HG03571 (cell line): Measurements from ENCODE around the gene TMPRSS3.

Experiments used
- ATAC-seq: cut with Tn5 transposase; IDR thresholded peaks from one replicate; pipeline ENCODE4 v1.9.1; 2021; ENCODE audit not compliant: unreplicated experiment

The TMPRSS3 gene

DNA sequence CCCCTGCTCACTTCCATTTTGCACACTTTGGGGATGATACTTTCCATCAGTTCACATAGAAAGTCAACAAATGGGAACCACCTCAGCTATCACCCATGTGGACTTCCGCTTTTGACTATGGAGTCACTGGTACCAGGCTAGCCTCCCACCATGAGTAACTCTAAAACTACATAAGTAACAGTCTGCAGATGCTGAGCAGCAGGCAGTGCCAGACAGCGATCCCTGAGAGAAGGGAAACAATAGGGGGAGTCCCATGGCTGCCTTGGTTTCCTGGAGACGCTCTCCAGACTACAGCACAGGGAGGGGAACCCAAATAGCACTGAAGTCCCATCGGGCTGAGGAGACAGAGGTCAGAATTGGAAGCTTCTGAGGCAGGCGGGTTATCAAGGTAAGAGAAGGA lies 42.2 kb downstream of the TMPRSS3 start:
- no peak for ATAC-seq

DNA sequence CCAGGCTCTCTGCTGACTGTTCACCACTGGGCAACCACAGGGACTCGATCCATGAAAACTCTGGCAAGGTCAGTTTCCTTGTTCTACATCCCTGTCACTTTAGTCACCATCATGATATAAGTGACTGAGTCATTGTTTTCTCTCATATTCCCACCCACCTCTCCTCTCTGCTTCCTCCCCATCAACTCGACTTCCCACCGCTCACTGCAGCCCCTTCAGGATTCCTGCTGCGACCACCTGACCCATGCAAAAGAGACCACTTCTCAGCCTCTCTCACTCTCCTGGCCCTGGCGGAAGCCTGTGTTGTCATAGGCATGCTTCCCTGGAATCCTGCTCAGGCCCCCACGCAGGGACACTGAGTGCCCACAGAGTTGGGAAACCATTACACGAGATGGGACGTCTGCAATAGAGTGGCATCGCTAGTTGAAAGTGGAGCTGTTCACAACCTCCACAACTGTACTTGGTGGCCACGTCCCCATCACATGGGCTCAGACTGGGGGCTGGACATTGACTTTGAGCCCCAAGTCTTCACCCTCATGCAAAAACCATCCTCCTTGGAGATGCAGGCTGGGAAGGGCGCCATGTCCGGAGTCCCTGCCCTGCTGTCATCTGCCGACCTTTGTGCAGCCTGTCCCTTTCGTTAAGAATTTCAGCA lies 43.3 kb downstream of the TMPRSS3 start:
- ATAC-seq: no peak

DNA sequence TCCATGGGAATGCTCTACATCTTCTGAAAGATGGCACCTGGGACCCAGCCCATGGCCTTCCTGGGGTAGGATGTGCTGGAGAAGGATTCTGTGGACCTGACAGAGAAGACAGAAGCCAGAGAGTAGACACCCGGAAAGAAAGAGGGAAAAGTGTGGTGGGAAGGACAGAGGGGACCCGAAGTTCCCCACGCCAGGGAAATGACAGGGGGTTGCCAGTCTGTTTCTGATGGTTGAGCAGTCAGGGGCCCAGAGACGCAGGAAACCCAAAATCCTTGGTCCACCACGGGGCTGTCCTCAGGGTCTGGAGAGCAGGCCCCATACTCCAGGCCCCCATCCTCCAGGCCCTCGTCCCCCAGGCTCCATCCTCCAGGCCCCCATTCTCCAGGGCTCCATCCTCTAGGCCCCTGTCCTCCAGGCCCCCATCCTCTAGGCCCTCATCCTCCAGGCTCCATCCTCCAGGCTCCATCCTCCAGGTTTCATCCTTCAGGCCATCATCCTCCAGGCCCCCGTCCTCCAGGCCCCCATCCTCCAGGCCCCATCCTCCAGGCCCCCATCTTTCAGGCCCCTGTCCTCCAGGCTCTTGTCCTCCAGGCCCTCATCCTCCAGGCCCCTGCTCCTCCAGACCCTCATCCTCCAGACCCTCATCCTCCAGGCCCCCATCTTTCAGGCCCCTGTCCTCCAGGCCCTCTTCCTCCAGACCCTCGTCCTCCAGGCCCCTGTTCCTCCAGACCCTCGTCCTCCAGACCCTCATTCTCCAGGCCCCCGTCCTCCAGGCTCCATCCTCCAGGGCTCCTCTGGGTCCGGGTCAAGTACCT lies 44.0 kb downstream of the TMPRSS3 start:
- no peak for ATAC-seq

DNA sequence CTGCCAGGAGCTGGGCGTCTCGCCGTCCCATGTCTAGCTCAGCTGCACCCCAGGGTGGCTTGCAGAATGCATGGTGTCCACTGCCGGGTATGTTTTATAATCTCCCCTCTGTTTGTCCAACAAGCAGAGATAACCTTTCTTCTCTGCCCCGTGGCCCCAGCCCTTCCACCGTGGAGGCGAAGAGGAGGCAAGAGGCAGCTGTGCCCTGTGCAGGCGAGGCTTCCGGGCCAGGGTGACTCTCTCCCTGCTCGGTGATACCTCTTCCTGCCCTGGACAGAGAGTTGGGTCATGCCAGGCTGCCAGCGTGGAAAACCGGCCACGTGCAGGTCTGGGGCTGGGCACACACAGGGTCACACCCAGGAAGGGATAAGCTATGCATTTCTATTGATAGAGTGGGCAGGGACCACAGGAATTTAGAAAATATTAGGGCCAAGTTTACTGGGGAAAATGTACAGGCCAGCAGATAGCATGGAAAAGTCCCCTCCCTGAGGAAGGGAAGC lies 44.9 kb downstream of the TMPRSS3 start, which contains the start of gene TFF2:
Gene TFF2 (minus strand): TSS at position 68 of the 500 bp plus-strand sequence. CDS start 37 bp downstream, at position 31.
- ATAC-seq: no peak

DNA sequence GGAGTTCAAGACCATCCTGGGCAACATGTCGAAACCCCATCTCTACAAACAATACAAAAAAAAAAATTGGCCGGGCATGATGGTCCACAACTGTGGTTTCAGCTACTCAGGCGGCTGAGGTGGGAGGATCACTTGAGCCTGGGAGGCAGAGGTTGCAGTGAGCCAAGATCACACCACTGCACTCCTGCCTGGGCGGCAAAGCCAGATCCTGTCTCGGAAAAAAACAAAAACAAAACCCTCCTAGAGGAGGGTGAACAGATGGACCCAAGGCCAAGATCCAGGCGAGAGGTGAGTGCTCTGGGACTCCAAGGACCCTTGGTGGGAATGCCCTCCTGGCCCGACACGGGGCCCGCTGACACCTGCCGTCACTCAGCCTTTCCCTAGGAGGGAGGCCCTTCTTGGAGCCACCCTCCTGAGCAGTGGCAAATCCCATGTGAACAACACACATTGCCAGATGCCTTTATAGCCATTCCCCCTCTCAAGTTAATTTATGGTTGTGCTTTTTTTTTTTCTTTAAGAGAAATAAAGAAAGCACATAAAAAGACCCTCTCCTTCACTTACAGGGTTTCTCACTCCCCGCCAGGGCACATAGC lies 45.4 kb downstream of the TMPRSS3 start:
- ATAC-seq: no peak

DNA sequence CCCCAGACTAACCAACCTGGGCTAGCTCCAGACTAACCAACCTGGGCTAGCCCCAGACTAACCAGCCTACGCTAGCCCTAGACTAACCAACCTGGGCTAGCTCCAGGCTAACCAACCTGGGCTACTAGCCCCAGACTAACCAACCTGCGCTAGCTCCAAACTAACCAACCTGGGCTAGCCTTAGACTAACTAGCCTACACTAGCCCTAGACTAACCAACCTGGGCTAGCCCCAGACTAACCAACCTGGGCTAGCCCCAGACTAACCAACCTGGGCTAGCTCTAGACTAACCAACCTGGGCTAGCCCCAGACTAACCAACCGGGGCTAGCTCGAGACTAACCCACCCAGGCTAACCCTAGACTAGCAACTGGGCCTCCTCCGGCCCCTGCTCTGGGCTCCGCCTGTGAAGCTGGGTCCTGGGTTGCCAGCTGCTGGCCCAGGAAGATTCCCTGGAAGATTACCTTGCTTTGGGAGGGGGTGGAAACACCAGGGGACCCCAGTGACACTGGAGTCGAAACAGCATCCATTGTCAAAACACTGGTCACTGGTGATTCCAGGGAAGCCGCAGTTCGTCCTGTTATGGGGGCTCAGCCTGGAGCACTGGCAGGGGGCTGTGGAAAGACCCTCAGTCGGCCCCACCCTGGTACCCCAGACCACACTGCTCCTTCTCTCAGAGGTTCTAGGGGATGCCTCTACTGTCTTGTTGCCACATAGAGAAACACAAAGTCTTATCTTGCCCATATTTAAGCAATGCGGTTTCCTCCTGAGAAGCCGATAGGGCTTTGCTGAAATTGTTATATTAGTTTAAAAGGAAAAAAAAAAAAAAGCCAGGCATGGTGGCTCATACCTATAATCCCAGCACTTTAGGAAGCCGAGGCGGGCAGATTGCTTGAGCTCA lies 46.2 kb downstream of the TMPRSS3 start:
- ATAC-seq: no peak

DNA sequence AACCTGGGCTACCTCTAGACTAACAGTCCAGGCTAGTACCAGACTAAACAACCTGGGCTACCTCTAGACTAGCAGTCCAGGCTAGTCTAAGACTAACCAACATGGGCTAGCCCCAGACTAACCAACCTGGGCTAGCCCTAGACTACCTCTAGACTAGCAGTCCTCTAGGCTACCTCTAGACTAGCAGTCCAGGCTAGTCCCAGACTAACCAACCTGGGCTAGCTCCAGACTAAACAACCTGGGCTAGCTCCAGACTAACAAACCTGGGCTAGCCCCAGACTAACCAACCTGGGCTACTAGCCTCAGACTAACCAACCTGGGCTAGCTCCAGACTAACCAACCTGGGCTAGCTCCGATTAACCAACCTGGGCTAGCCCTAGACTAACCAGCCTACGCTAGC lies 47.1 kb downstream of the TMPRSS3 start:
- ATAC-seq: no peak

DNA sequence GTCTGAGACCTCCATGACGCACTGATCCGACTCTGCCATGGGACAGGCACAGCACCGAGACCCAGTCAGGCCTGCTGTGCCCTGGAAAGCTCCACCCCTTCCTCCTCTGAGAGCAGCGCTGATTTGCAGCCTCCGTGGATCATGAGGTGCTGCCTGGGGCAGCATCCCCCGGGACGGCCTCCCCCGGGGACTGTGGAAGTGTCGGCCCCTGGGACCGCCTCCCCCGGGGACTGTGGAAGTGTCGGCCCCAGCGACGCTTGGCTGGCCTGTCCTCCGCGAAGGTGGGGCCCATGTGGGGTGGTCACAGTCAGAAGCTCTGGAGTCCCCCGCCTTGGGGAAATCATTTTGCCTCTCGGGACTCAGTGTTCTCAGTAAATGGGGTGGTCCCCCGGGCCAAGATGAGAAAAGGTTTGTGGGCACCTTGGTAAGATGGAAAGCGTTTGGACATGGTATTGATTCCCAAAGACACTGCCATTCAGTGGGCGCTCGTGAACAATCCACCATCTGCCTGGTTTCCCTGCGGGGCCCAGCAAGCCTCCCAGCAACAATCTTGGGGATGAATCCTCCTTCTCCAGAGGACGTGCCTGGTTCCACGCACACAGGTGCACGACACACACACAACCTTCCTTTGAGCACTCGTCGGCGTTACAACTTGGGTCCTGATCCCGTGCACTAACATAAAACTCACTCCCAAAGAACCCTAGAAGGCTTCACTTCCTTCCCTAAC lies 48.1 kb downstream of the TMPRSS3 start:
- no peak for ATAC-seq

DNA sequence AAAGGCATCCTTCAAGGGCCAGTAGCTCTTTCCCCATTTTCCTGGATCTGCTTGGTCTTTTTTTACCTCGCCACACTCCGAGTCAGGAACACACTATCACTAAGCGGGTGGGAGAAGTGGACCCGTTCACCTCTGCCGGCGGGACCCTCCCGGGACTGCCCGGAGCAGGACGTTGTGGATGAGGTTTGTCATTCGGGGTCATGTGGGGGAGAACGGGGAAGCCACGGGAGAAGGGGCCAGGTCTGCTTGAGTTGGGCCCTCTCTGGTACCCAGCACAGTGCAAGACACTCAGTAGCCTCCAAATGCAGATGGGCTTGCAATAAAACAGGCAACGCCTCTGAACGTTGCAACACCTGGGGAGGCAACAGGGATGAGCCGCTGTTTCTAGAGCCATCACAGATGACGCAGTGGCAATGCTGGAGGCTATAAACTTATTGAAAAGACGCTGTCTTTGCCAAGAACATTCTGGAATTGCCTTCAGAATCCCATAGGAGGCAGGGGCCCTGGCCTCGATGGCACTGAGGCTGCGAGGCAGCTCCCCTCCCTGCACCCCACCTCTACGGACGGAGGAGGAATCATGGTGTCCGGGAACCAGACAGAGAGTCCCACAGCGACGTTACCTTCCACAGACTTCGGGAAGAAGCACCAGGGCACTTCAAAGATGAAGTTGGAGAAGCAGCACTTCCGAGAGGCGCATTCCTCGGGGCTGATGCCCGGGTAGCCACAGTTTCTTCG lies 48.8 kb downstream of the TMPRSS3 start:
- no peak for ATAC-seq

DNA sequence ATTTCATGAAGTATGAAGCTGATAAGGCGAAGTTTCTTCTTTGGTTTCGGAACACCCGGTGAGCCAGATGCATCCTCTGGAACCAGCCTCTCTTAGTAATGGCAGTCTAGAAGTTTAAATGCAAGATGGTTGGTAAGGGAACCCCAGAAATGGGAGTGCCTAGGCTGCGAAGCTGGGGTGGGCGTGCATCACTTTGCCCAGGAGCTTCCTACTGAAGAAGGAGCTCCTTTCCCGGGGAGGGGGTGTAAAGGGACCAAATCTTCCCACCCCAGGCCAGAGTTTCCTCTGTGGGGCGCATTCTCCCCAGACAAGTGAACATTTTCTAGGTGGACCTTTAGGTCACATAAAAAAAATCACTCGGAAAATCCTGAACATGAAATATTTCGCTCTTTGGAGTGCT lies 49.4 kb downstream of the TMPRSS3 start:
- no peak for ATAC-seq

DNA sequence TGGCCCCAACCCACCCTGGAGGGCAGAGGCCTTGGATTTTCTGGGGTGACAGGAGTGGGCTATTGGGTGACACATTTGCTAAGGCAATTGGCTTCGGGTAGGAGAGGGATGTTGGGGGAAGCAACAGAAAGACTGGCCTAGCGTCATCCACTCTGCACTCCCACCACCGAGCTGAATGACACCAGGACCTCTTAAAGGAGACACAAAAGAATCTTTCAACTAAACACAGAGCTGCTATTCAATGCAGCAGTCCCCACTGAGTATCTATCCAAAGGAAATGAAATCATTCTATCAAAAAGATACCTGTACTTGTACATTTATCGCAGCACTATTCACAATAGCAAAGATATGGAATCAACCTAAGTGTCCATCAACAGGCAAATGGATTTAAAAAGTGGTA lies 51.2 kb downstream of the TMPRSS3 start:
- ATAC-seq: no peak

DNA sequence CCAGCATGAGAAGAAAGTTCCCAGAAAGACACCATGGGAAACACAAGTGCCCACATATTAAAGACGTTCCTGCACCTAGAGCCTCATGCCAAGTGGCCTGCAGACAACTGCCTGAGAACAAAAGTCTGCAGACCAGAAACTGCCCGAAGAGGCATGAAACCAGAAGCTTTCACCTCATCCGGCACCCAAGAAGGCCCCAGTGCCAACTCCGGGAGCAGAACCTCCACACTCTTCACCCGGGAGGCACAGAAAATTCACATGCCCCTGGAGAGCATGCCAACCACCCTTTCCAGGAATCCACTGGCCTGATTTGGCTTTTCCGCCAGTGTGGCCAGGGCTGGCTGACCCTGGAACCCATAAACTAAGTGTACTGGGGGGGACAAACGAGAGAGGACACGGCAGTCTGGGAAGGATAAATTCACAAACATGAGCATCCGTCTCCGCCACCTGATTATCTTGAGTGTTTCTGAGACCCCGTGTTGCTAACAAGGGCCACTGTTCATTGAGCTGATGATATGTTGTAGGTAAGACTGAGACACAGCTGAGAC lies 51.8 kb downstream of the TMPRSS3 start:
- no peak for ATAC-seq

DNA sequence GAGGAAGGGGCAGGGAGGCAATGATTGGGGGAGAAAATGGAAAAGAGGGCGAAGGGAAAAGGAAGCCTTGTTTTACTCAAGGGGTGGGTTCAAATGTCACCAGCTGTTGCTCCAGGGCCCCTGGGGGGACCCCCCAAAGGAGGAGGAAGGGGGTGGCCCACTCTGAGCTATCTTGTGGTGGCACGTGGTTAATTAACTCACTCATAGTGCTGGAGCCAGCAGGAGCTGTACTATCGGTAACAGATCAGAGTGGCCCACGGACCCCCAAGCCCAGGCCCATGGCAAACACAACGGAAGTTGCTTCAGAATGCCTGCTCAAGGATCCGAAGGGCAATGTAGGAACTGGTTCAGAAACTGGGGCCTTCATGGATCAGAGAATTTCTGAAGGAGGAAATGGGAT lies 52.3 kb downstream of the TMPRSS3 start:
- ATAC-seq: no peak

DNA sequence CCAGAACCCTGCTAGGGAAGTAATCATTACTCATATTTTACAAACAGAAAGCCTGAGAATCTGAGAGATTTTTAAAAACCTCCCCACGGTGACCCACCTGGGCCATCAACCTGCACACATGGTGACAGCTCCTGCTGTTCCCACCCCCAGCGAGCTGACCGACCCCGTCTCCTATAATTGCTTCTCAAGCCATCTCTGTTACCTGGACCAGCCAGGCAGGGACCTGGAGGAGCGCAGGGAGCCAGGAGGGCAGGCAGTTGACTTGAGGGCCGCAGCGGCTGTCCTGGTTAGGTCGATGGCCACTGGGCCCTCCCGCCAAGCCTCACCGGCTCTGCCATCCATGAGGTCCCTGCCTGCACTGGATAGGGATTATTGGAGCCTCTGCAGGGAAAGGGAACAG lies 52.8 kb downstream of the TMPRSS3 start:
- ATAC-seq: no peak

DNA sequence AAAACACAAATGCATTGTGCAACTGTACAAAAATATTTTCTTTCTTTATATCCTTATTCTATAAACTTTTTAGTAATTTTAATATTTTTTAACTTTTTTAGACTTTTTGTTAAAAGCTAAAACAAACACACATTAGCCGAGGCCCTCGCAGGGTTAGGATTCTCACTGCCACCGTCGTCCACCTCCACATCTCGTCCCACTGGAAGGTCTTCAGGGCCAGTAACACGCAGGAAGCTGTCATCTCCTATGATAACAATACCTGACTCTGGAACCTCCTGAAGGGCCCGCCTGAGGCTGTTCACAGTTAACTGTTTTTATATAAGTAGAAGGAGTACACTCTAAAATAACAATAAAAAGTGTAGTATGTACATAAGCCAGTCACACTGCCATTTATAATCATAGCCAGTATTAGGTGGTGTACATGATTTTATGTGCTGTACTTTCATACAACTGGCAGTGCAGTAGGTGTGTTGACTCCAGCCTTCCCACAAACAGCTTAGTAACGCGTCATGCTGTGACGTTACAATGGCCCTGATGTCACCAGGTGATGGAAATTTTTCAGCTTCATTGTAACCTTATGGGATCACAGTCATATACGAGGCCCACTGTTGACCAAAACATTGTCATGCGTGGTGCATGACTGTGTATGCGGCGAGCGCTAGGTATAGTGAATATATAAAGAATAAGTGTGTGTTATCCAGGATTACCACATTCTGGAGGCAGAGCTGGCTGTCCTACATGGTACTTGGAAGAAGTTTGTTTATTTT lies 53.9 kb downstream of the TMPRSS3 start:
- no peak for ATAC-seq

DNA sequence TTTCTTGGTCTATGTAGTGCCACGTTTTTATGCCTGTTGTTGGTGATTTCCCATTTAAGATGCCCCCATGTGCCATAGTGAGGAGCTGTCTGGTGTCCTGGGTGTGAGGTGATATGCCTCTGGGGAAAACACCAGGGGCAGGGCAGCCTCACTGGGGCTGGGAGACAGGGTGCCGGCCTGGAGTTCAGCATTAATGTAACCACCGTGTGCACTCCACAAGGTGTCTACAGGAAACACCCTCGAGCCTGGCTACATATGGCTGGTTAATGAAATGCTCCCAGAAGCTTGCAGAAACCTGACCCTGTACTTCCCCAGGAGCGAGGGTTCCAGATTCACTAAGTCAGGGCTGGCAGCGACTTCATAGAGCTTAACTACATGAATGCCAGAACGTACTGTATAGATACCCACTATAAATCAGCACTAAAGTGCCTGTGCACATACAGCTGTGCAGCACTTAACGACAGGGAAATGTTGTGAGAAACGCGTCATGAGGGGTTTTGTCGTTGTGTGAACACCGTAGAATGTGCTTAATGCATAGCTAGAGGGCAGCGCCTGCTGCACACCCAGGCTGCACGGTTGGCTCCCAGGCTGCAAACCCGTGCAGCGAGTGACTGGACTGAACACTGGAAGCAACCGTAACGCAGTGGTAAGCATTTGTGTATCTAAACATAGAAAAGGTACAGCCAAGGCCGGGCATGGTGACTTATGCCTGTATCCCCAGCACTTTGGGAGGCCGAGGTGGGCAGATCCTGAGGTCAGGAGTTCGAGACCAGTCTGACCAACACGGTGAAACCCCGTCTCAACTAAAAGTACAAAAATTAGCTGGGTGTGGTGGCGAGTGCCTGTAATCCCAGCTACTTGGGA lies 55.4 kb downstream of the TMPRSS3 start:
- no peak for ATAC-seq
